Subcutaneous adipose tissue (tissue), 4 donors: ENCODE results near the gene DRICH1. TPM values are rescaled to one million over a fixed set of nuclear protein-coding genes. Genes with fewer than 3 reads are reported as not detected.

Experiments used
- total RNA-seq, 4 donors: library from RNA; depleted of rRNA; stranded (reverse); fragments of >200 nt; gene quantifications; one replicate each; pipeline ENCODE4 v1.1.0, GENCODE V29; 2016
- TF ChIP-seq, protein P1 (sequence below): fragments of 450-650 bp; IDR thresholded peaks from one replicate; pipeline ENCODE4 v1.5.1; 2016; ENCODE audit warnings: low read depth, mild to moderate bottlenecking, control low read depth, antibody characterized with exemption, moderate library complexity

The DRICH1 gene
- total RNA-seq, 4 donors from 2014 or later: 0.44 to 1.5 (median 0.57) TPM; not detected in 1

DNA sequence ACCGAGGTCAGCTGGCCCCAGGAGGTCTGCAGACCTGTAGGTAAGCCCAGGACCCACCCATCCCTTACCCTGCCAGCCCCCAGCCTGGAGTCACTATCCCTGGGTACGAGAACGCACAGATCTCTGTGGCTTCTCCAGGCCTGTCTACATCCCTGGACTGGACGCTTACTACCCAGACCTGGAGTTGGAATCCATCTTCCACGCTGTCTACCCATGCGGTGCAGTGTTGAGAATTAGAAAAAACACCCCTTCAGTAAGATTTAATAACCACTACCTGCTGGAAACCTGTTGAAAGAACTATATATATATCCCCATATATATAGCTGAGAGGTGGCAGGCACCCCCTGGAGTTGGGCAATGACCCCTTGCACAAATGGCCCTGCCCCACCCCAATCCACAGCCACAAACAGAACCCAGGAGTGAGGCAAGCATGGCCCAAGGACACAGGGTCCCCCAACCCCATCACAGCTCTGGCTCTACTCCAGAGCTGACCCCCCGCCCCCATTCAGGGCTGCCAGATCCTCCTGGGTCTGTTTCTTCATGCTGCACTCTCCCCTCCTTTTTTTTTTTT is 41.0 kb upstream of the DRICH1 start:
- TF ChIP-seq, protein P1, sequence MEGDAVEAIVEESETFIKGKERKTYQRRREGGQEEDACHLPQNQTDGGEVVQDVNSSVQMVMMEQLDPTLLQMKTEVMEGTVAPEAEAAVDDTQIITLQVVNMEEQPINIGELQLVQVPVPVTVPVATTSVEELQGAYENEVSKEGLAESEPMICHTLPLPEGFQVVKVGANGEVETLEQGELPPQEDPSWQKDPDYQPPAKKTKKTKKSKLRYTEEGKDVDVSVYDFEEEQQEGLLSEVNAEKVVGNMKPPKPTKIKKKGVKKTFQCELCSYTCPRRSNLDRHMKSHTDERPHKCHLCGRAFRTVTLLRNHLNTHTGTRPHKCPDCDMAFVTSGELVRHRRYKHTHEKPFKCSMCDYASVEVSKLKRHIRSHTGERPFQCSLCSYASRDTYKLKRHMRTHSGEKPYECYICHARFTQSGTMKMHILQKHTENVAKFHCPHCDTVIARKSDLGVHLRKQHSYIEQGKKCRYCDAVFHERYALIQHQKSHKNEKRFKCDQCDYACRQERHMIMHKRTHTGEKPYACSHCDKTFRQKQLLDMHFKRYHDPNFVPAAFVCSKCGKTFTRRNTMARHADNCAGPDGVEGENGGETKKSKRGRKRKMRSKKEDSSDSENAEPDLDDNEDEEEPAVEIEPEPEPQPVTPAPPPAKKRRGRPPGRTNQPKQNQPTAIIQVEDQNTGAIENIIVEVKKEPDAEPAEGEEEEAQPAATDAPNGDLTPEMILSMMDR: no peak

DNA sequence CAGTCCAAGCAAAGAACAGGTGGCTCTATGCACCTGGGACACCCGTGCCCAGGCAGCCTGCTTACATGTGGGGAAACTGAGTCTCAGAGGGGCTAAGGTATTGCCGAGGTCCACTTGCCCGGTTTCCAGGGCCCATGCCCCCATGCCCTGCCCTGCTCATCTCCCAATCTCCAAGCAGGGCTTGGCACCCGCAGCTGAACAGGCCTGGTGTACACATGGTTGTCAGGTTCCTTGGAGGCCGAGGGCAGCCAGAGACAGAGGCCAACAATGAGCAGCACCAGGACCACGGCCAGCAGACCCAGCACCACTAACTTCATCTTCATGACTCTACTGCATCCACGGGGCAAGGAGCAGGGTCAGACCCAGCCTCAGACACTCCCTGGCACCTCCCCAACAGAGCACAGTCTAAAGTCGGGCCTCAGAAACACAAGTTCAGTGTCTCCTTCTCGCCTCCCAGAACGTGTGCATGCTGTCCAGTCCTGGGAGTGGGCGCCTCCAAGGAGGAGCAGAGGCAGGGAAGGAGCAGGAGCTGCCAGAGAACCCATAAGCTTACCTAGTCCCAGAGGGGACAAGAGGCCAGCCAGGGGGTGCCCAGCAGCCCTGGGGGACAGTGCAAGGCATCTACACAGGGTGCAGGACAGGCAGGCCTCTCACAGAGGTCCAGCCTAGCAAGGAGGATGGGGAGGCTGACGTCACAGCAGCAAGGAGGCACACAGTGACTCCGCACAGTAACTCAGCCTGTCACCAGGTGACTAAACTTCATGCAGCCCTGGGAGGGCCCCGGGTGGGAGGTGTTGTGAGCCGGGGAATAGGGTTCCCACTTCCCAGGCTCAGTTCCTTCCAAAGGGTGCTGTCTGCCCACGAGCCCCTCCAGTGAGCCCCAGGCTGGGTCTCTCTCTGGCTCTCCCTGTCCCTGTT is 38.5 kb upstream of the DRICH1 start:
- TF ChIP-seq, protein P1: no peak

DNA sequence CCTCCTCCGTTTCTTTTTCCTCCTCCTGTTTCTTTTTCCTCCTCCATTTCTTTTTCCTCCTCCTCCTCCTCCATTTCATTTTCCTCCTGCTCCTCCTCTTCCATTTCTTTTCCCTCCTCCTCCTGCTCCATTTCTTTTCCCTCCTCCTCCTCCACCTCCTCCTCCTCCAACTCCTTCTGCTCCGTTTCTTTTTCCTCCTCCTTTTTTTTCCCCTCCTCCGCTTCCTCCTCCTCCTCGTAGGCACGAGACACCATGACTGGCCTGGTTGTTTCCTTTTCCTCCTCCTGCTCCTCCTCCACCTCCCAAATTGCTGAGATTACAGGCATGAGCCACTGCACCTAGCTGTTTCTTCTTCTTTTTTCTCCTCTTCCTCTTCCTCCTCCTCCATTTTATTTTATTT is 25.6 kb upstream of the DRICH1 start:
- TF ChIP-seq, protein P1: no peak

DNA sequence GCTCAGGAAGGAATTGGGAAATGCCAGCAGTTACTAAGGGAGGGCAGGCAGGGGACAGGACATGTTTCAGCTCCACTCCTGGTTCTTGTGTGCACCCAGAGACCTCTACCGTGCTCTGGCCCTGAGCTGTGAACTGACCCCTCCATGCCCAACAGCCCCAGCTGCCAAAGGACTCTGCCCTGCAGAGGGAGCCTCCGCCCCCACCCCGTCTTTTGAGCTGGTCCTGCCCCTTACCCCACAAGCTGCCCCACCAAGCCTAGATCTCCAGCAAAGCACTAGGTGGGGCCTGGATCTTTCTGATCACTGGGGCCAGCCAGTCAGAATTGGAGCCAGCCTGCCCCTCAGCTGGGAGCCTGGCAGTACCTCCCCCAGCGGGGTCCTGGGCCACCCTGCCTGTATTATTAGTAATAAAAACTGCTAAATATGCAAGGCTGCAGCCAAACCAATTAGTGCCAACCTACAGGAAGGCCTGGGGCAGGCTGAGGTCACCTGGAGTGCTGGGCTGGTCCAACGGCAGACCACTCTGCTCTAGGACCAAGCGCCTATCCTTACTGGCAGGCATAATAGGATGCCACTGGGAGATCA is 23.9 kb upstream of the DRICH1 start:
- TF ChIP-seq, protein P1: no peak

DNA sequence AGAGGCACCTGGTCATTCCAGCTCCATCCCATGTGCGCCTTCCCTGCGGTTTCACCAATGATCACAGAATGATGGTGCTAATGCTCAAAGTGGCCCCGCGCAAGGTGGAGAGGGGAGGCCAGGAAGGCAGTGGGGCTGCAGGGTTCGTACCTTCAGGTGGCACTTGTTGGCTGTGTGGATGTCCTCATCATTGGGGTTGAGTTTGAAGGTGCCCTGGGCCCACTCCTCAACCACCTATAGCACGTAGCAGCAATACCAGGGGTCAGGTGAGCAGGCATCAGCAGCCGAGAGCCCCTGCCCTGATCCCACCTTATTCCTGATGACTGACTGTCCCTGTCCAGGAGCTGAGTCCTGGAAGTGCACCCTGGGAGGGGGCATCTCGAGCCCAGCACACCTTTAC is 20.6 kb upstream of the DRICH1 start:
- TF ChIP-seq, protein P1: no peak

DNA sequence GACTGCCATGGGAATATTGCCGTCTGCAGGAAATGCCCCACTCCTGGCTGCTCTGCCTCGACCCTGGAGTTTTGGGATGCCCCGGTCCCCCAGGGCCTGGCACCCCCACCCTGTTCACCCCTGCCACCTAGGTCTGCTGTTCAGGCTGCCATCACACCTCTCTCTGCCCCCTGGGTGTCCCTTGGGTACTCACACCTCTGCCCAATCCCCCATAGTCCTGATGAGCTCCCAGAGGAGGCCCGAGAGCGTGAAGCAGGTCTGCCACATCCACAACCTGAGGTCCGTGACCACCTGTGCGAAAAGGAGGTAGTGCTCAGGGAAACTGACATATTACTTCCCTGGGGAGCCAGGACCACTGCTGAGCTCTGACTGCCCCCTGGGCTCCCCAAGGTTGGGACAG is 20.2 kb upstream of the DRICH1 start:
- TF ChIP-seq, protein P1: no peak

DNA sequence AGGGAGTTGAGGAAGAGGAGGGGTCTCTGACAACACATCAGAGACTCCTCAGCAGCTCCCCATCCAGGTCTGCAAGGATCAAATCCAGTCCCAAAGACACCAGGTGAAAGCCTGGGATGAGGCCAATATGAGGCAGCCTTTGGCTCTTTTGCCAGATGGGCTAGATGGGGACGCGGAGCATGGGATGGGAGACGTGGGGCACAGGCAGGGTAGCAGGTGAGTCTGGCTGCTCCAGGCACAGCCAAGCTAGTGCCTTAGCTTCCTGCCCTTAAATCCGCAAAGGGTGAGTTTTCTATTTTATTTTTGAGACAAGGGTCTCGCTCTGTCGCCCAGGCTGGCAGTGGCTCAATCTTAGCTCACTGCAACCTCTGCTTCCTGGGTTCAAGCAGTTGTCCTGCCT is 19.6 kb upstream of the DRICH1 start:
- TF ChIP-seq, protein P1: no peak
